SK-N-SH (cell line): ENCODE data around the gene MICAL2. TPM values are rescaled to one million over a fixed set of nuclear protein-coding genes. Genes with fewer than 3 reads are reported as not detected.
A peak's percentile ranks its signal among the peaks of the same experiment; 100 is the strongest.

ENCODE experiments used
- CTCF ChIA-PET: fragments of 300-600, 350-600 bp; formaldehyde crosslinking; extraction: SDS; loops from one replicate; lab custom pipeline; 2021; lab: Yijun Ruan, JAX
- POLR2A ChIA-PET: fragments of 350-600 bp; sonication (Branson Sonifier 250); formaldehyde crosslinking; extraction: SDS; loops from one replicate; lab custom pipeline; 2020; ENCODE audit warnings: antibody characterized with exemption, inconsistent platforms; lab: Yijun Ruan, JAX
- DNase-seq: peaks from one replicate; pipeline ENCODE4 v3.0.0; 2012
- H2AFZ ChIP-seq: fragments of 200-600 bp; sonication (generic); 2 replicates; pipeline ENCODE4 v1.8.1; 2016; ENCODE audit warnings: antibody characterized with exemption, mild to moderate bottlenecking, low read depth
- H3F3A ChIP-seq: fragments of 200-600 bp; sonication (generic); replicated peaks from 2 replicates; pipeline ENCODE3; 2016; ENCODE audit warnings: antibody characterized with exemption, mild to moderate bottlenecking; ENCODE audit not compliant: insufficient read depth
- H3K27ac ChIP-seq, 2 experiments: fragments of 200-500 bp in 1 of 2; fragments of 200-600 bp in 1 of 2; sonication (Bioruptor generic) in 1 of 2; sonication (generic), shearing (Covaris generic) in 1 of 2; 2 replicates each; pipeline versions ENCODE4 v1.5.1 to v1.6.1; 2014 to 2016; ENCODE audit warnings: low read depth in 2 of 2, inconsistent platforms in 1 of 2, low read length in 1 of 2, mild to moderate bottlenecking in 1 of 2, mixed read lengths in 1 of 2
- H3K27me3 ChIP-seq: fragments of 200-600 bp; sonication (generic), shearing (Covaris generic); 2 replicates; pipeline ENCODE4 v1.6.1; 2016; ENCODE audit warnings: mixed run types; ENCODE audit not compliant: insufficient read depth
- H3K36me3 ChIP-seq, 2 experiments: fragments of 200-500 bp in 1 of 2; fragments of 200-600 bp in 1 of 2; sonication (Bioruptor generic) in 1 of 2; sonication (generic) in 1 of 2; replicated peaks in 1 of 2; 2 replicates each; pipeline versions ENCODE3 to v1.5.1; 2014 to 2016; ENCODE audit warnings: low read length in 1 of 2, mild to moderate bottlenecking in 1 of 2; ENCODE audit not compliant: insufficient read depth in 2 of 2, control insufficient read depth in 1 of 2
- H3K4me1 ChIP-seq, 2 experiments: fragments of 200-500 bp in 1 of 2; fragments of 200-600 bp in 1 of 2; sonication (Bioruptor generic) in 1 of 2; sonication (generic), shearing (Covaris generic) in 1 of 2; 2 replicates each; pipeline versions ENCODE4 v1.5.1 to v1.6.1; 2014 to 2016; ENCODE audit warnings: low read depth in 1 of 2, low read length in 1 of 2, mixed run types in 1 of 2; ENCODE audit not compliant: insufficient read depth in 2 of 2, control insufficient read depth in 1 of 2
- H3K4me2 ChIP-seq: fragments of 200-600 bp; sonication (generic), shearing (Covaris generic); 2 replicates; pipeline ENCODE4 v1.6.1; 2017; ENCODE audit warnings: mixed run types
- H3K4me3 ChIP-seq, 2 experiments: fragments of 200-500 bp in 1 of 2; fragments of 200-600 bp in 1 of 2; sonication (Bioruptor generic) in 1 of 2; sonication (generic), shearing (Covaris generic) in 1 of 2; 2 replicates each; pipeline versions ENCODE4 v1.5.1 to v1.8.1; 2014 to 2016; ENCODE audit warnings: low read depth in 2 of 2, inconsistent platforms in 1 of 2, low read length in 1 of 2, mild to moderate bottlenecking in 1 of 2, mixed read lengths in 1 of 2, moderate library complexity in 1 of 2
- H3K79me2 ChIP-seq: fragments of 200-600 bp; sonication (generic); 2 replicates; pipeline ENCODE4 v1.8.1; 2017; ENCODE audit warnings: mild to moderate bottlenecking; ENCODE audit not compliant: insufficient read depth
- H3K9ac ChIP-seq: fragments of 200-600 bp; sonication (generic); 2 replicates; pipeline ENCODE4 v1.6.1; 2017; ENCODE audit warnings: mixed run types
- H3K9me2 ChIP-seq: fragments of 200-600 bp; sonication (generic); 2 replicates; pipeline ENCODE4 v1.6.1; 2017; ENCODE audit warnings: mixed run types
- H3K9me3 ChIP-seq: fragments of 200-600 bp; sonication (generic); 2 replicates; pipeline ENCODE4 v1.6.1; 2017; ENCODE audit warnings: mixed run types, mild to moderate bottlenecking, moderate library complexity
- H4K20me1 ChIP-seq: fragments of 200-600 bp; sonication (generic); 2 replicates; pipeline ENCODE4 v1.6.1; 2017; ENCODE audit warnings: mild to moderate bottlenecking, mixed run types; ENCODE audit not compliant: insufficient read depth
- FOSL2 ChIP-seq: IDR thresholded peaks from 2 replicates; pipeline ENCODE4 v1.4.0; 2012; ENCODE audit warnings: low read depth, mild to moderate bottlenecking, moderate library complexity, borderline replicate concordance
- FOXJ3 ChIP-seq: sonication (generic); formaldehyde crosslinking; IDR thresholded peaks from 2 replicates; pipeline ENCODE4 v1.5.1; 2020; ENCODE audit warnings: mild to moderate bottlenecking, missing genetic modification reagents
- FOXM1 ChIP-seq: IDR thresholded peaks from 2 replicates; pipeline ENCODE4 v1.4.0; 2012; ENCODE audit warnings: low read depth, mild to moderate bottlenecking
- GATA2 ChIP-seq: sonication (generic); formaldehyde crosslinking; IDR thresholded peaks from 2 replicates; pipeline ENCODE4 v1.5.0; 2020; ENCODE audit warnings: mild to moderate bottlenecking, missing genetic modification reagents
- JUND ChIP-seq: IDR thresholded peaks from 2 replicates; pipeline ENCODE4 v1.4.0; 2012
- NFIC ChIP-seq: IDR thresholded peaks from 2 replicates; pipeline ENCODE4 v1.4.0; 2012; ENCODE audit warnings: borderline replicate concordance
- POLR2AphosphoS5 ChIP-seq: IDR thresholded peaks from 2 replicates; pipeline ENCODE4 v1.6.1; 2012; ENCODE audit warnings: low read depth, low read length
- RCOR1 ChIP-seq: fragments of 150-350 bp; IDR thresholded peaks from 2 replicates; pipeline ENCODE4 v1.6.1; 2017; ENCODE audit warnings: antibody characterized with exemption, low read length
- SIN3A ChIP-seq: IDR thresholded peaks from 2 replicates; pipeline ENCODE4 v1.6.1; 2012; ENCODE audit warnings: low read depth, mild to moderate bottlenecking, low read length, moderate library complexity, borderline replicate concordance
- SMC3 ChIP-seq: IDR thresholded peaks from 2 replicates; pipeline ENCODE4 v1.6.1; 2012; ENCODE audit warnings: low read depth, low read length, improper control_type of control experiment
- TAF1 ChIP-seq: IDR thresholded peaks from 2 replicates; pipeline ENCODE4 v1.6.1; 2012; ENCODE audit warnings: low read depth, mild to moderate bottlenecking, low read length, moderate library complexity, borderline replicate concordance
- TCF12 ChIP-seq: IDR thresholded peaks from 2 replicates; pipeline ENCODE4 v1.4.0; 2012
- TEAD4 ChIP-seq: IDR thresholded peaks from 2 replicates; pipeline ENCODE4 v1.4.0; 2012; ENCODE audit warnings: mild to moderate bottlenecking, borderline replicate concordance; ENCODE audit not compliant: insufficient read depth
- WGBS: methylation state at CpG from one replicate; pipeline ENCODE4 v1.1.6; 2017; ENCODE audit warnings: low lambda C conversion rate; 5-methylcytosine and 5-hydroxymethylcytosine counted together
- polyA plus RNA-seq, 3 experiments: library from polyadenylated mRNA; depleted of rRNA; stranded (reverse); fragments of >200 nt; gene quantifications; 2 replicates each; pipeline ENCODE4 v1.2.3, GENCODE V29; 2012
- TF ChIP-seq, protein P1 (sequence below): IDR thresholded peaks from 2 replicates; pipeline ENCODE4; 2012
- TF ChIP-seq, protein P2 (sequence below): IDR thresholded peaks from 2 replicates; pipeline ENCODE4 v1.4.0; 2012; ENCODE audit warnings: low read depth
- TF ChIP-seq, protein P3 (sequence below): IDR thresholded peaks from 2 replicates; pipeline ENCODE4 v1.4.0; 2012; ENCODE audit warnings: low read depth, borderline replicate concordance
- TF ChIP-seq, protein P4 (sequence below): IDR thresholded peaks from 2 replicates; pipeline ENCODE4 v1.6.1; 2012; ENCODE audit warnings: mild to moderate bottlenecking, low read depth, low read length, moderate library complexity
- TF ChIP-seq, protein P5 (sequence below): fragments of 150-350 bp; IDR thresholded peaks from 2 replicates; pipeline ENCODE4 v1.6.1; 2016; ENCODE audit warnings: mild to moderate bottlenecking, low read depth, low read length

Gene MICAL2
- polyA plus RNA-seq, 1 of the 3 experiments (the other 2 are of a cell fraction), result 54.6 TPM

DNA sequence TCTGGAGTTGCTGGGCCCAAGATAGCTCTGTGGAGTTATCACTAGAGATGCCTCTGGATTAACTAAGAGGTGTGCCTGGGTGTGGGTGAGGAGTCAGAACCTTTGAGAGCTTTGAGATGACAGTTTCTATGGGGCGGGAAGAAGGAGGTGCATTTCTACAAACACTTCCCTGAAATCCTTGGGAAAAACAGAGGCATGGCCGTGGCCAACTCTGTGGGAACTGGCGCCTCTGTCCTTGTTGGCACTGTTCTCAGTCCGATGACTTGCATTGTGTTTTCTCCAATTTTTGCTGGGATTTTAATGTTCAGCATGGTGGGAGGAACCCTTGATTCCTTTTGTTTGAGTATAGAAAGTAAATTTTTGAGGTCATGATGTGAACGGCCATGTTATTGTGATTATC is 151.2 kb downstream of the MICAL2 start (continued):
- TF ChIP-seq POLR2AphosphoS5 (no peak), SMC3 (no peak), FOXJ3 (CRISPR knock-in tag) (no peak), TAF1 (no peak)
- TF ChIP-seq, protein P1, sequence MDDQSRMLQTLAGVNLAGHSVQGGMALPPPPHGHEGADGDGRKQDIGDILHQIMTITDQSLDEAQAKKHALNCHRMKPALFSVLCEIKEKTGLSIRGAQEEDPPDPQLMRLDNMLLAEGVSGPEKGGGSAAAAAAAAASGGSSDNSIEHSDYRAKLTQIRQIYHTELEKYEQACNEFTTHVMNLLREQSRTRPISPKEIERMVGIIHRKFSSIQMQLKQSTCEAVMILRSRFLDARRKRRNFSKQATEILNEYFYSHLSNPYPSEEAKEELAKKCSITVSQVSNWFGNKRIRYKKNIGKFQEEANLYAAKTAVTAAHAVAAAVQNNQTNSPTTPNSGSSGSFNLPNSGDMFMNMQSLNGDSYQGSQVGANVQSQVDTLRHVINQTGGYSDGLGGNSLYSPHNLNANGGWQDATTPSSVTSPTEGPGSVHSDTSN, result no peak

DNA sequence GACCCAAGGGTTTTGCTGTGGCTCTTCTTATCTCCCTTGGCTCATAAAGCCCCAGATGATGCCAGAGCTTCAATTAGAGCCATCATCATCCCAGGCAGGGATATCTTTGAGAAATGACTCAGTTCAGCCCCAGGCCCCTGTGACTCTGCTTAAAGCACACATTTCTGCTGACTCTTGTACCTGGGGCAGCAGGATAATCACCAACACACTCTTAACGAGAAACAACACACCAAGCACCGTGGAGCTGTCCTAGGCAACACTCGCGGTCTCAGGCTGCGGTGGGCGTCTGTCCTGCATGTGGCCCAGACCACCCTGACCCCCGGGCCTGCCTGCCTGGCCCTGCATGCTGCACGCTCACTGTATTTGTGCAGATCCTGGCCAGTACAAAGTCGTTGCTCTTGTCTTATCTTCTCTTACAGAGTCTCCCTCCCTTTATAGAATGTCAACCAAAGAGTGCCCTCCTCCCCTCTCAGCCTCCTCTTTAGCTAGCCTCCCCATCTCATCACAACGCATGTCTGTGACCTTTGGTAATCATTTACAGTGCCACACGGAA is 152.8 kb downstream of the MICAL2 start:
- H3K4me3 ChIP-seq, result no peak overlapping the region
- H3K79me2 ChIP-seq, result peaks cover 5% of the 10 kb centered on the region; the same call in 1 of the 2 replicates
- H3K9ac ChIP-seq, result no peak overlapping the region
- peak overlapping the region in 1 of 2 experiments; percentile 43; a peak in 1 of 4 replicates for H3K27ac ChIP-seq
- peak; percentile 66 for DNase-seq
- H3K9me2 ChIP-seq, result no peaks in the 10 kb centered on the region
- peaks cover 62% of the 10 kb centered on the region for H3F3A ChIP-seq
- POLR2A ChIA-PET, result no interaction called here
- 58% methylated on average over 11 of the region's 11 CpGs for WGBS
- H3K36me3 ChIP-seq, result peaks cover 40 to 56% of the 10 kb centered on the region in 2 experiments
- H2AFZ ChIP-seq, result no peak overlapping the region
- H4K20me1 ChIP-seq, result no peaks in the 10 kb centered on the region
- no peaks in the 10 kb centered on the region for H3K27me3 ChIP-seq
- peaks cover 0 to 20% of the 10 kb centered on the region in 2 experiments; a peak in 2 of 4 replicates for H3K4me1 ChIP-seq
- TF ChIP-seq POLR2AphosphoS5 (no peak), FOXJ3 (CRISPR knock-in tag) (no peak), RCOR1 (peak; percentile 16; the same call in 1 of the 2 replicates), TCF12 (no peak), SIN3A (no peak), TEAD4 (no peak), SMC3 (no peak), NFIC (no peak), GATA2 (CRISPR knock-in tag) (peak; percentile 55; the same call in 1 of the 2 replicates), FOSL2 (no peak), FOXM1 (no peak), JUND (no peak)
- TF ChIP-seq, protein P2, sequence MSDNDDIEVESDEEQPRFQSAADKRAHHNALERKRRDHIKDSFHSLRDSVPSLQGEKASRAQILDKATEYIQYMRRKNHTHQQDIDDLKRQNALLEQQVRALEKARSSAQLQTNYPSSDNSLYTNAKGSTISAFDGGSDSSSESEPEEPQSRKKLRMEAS, result no peak
- TF ChIP-seq, protein P3, sequence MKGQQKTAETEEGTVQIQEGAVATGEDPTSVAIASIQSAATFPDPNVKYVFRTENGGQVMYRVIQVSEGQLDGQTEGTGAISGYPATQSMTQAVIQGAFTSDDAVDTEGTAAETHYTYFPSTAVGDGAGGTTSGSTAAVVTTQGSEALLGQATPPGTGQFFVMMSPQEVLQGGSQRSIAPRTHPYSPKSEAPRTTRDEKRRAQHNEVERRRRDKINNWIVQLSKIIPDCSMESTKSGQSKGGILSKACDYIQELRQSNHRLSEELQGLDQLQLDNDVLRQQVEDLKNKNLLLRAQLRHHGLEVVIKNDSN, result no peak
- TF ChIP-seq, protein P4, sequence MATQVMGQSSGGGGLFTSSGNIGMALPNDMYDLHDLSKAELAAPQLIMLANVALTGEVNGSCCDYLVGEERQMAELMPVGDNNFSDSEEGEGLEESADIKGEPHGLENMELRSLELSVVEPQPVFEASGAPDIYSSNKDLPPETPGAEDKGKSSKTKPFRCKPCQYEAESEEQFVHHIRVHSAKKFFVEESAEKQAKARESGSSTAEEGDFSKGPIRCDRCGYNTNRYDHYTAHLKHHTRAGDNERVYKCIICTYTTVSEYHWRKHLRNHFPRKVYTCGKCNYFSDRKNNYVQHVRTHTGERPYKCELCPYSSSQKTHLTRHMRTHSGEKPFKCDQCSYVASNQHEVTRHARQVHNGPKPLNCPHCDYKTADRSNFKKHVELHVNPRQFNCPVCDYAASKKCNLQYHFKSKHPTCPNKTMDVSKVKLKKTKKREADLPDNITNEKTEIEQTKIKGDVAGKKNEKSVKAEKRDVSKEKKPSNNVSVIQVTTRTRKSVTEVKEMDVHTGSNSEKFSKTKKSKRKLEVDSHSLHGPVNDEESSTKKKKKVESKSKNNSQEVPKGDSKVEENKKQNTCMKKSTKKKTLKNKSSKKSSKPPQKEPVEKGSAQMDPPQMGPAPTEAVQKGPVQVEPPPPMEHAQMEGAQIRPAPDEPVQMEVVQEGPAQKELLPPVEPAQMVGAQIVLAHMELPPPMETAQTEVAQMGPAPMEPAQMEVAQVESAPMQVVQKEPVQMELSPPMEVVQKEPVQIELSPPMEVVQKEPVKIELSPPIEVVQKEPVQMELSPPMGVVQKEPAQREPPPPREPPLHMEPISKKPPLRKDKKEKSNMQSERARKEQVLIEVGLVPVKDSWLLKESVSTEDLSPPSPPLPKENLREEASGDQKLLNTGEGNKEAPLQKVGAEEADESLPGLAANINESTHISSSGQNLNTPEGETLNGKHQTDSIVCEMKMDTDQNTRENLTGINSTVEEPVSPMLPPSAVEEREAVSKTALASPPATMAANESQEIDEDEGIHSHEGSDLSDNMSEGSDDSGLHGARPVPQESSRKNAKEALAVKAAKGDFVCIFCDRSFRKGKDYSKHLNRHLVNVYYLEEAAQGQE, result no peak
- TF ChIP-seq, protein P5, sequence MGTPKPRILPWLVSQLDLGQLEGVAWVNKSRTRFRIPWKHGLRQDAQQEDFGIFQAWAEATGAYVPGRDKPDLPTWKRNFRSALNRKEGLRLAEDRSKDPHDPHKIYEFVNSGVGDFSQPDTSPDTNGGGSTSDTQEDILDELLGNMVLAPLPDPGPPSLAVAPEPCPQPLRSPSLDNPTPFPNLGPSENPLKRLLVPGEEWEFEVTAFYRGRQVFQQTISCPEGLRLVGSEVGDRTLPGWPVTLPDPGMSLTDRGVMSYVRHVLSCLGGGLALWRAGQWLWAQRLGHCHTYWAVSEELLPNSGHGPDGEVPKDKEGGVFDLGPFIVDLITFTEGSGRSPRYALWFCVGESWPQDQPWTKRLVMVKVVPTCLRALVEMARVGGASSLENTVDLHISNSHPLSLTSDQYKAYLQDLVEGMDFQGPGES, result no peak
- no peaks in the 10 kb centered on the region for H3K9me3 ChIP-seq
- no peak overlapping the region for H3K4me2 ChIP-seq
- CTCF ChIA-PET, result interaction anchor here (0.7 to 2.8 kb wide), 4 partner anchors 19 to 219 kb away, joined by 3 to 11 read pairs (median 6); no protein-coding TSS in a partner anchor
